ENCODE measurements around the gene NRXN3. TPM values are rescaled to one million over a fixed set of nuclear protein-coding genes. Genes with fewer than 3 reads are reported as not detected.
"Not testable (repeated sequence)": the region's sequence is repeated elsewhere in the genome, so short reads cannot be mapped to it uniquely, and the experiment has no call there.

NRXN3 gene
- total RNA-seq, 1 donor from 2014 or later, result 1.6 TPM

- DNase-seq (ENCODE audit: low read depth), result no peak
- H3K36me3 ChIP-seq (ENCODE audit: control insufficient read depth, insufficient read depth, low read length), result no peaks in the 10 kb centered on the region
- no peaks in the 10 kb centered on the region for H3K27me3 ChIP-seq (ENCODE audit: control insufficient read depth, insufficient read depth, low read length)
- H3K4me3 ChIP-seq (ENCODE audit: low read depth, low read length), result no peak overlapping the region
- TF ChIP-seq CTCF (IDR thresholded peaks at IDR 0.05; ENCODE audit: insufficient read depth, low read length, poor library complexity, severe bottlenecking), result no peak
These were observed 316.4 kb downstream of the NRXN3 start for GRCh38 chr14:78486621-78487020.

DNA sequence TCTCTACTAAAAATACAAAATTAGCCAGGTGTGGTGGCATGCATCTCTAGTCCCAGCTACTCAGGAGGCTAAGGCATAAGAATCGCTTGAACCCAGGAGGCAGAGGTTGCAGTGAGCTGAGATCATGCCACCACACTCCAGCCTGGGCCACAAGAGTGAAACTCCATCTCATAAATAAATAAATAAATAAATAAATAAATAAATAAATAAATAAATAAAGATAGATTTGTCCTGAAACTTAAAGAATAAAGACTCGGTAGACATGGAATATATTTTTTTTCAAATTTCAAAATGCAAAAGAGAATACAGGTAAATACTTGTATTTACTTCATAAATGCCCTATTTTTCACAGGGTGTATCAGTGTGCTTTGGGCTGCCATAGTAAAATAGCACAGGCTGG, 317.4 kb downstream of the NRXN3 start:
- not testable (repeated sequence) for H3K27me3 ChIP-seq (ENCODE audit: control insufficient read depth, insufficient read depth, low read length); DNase-seq (ENCODE audit: low read depth); H3K4me3 ChIP-seq (ENCODE audit: low read depth, low read length)

GRCh38 chr14:78488938-78489337, 318.8 kb downstream of the NRXN3 start:
- Histone ChIP-seq H3K36me3 (ENCODE audit: control insufficient read depth, insufficient read depth, low read length) (no peaks in the 10 kb centered on the region), H3K4me3 (ENCODE audit: low read depth, low read length) (no peak overlapping the region), H3K27me3 (ENCODE audit: control insufficient read depth, insufficient read depth, low read length) (no peaks in the 10 kb centered on the region)
- TF ChIP-seq CTCF (IDR thresholded peaks at IDR 0.05; ENCODE audit: insufficient read depth, low read length, poor library complexity, severe bottlenecking), result no peak
- DNase-seq (ENCODE audit: low read depth), result no peak

More for the DNA sequence above, 317.4 kb downstream of the NRXN3 start:
- H3K36me3 ChIP-seq (ENCODE audit: control insufficient read depth, insufficient read depth, low read length), result not testable (repeated sequence)

DNA sequence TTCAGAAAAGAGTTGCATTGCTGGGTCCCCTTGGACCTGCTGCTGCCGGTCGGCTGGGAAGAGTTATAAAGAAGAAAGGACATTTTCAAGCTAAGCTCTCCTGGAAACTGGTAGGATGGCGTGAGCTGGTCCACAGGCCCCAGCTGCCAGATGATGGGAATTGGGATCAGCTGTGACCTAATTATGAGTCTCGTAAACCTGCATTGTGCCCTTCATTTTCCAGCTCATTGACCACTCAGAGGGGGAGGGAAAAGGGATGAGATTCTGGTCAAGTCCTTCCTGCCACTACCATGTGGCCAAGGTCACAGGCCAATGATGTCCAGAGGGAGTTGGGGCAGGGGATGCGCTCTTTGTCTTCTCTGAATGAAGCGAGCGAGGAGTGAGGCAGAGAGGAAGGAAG, 320.9 kb downstream of the NRXN3 start:
- no peak for TF ChIP-seq CTCF (IDR thresholded peaks at IDR 0.05; ENCODE audit: insufficient read depth, low read length, poor library complexity, severe bottlenecking)
- H3K27me3 ChIP-seq (ENCODE audit: control insufficient read depth, insufficient read depth, low read length), result no peaks in the 10 kb centered on the region
- H3K36me3 ChIP-seq (ENCODE audit: control insufficient read depth, insufficient read depth, low read length), result no peaks in the 10 kb centered on the region
- H3K4me3 ChIP-seq (ENCODE audit: low read depth, low read length), result no peak overlapping the region
- DNase-seq (ENCODE audit: low read depth), result no peak

- Histone ChIP-seq H3K4me3 (ENCODE audit: low read depth, low read length) (no peak overlapping the region), H3K27me3 (ENCODE audit: control insufficient read depth, insufficient read depth, low read length) (no peaks in the 10 kb centered on the region), H3K36me3 (ENCODE audit: control insufficient read depth, insufficient read depth, low read length) (no peaks in the 10 kb centered on the region)
- no peak for DNase-seq (ENCODE audit: low read depth)
- TF ChIP-seq CTCF (IDR thresholded peaks at IDR 0.05; ENCODE audit: insufficient read depth, low read length, poor library complexity, severe bottlenecking), result no peak
These were observed 328.0 kb downstream of the NRXN3 start for GRCh38 chr14:78498062-78498595.

- Histone ChIP-seq H3K4me3 (ENCODE audit: low read depth, low read length) (no peak overlapping the region), H3K36me3 (ENCODE audit: control insufficient read depth, insufficient read depth, low read length) (no peaks in the 10 kb centered on the region), H3K27me3 (ENCODE audit: control insufficient read depth, insufficient read depth, low read length) (no peaks in the 10 kb centered on the region)
- no peak for DNase-seq (ENCODE audit: low read depth)
- TF ChIP-seq CTCF (IDR thresholded peaks at IDR 0.05; ENCODE audit: insufficient read depth, low read length, poor library complexity, severe bottlenecking), result no peak
These were observed 331.7 kb downstream of the NRXN3 start for GRCh38 chr14:78501909-78502308.
